Cardiac muscle cell (in vitro differentiated cells and primary cell): ENCODE results near the gene PEPD. TPM values are rescaled to one million over a fixed set of nuclear protein-coding genes. Genes with fewer than 3 reads are reported as not detected.

ENCODE experiments used
- DNase-seq, 2 donors: peaks; one replicate each; pipeline versions ENCODE4 v3.0.0 to v3.0.0-alpha.2; 2010 to 2017; ENCODE audit warnings: low read depth in 1 of 2, low spot score in 1 of 2
- H3K27ac ChIP-seq: fragments of 200-600 bp; sonication (generic); 2 replicates; pipeline ENCODE4 v1.5.1; 2016
- H3K27me3 ChIP-seq: fragments of 200-600 bp; sonication (generic); 2 replicates; pipeline ENCODE4 v1.6.0; 2016; ENCODE audit warnings: control low read depth
- H3K36me3 ChIP-seq: fragments of 200-600 bp; sonication (generic); 2 replicates; pipeline ENCODE4 v1.5.1; 2016; ENCODE audit warnings: control low read depth
- H3K4me1 ChIP-seq: fragments of 200-600 bp; sonication (generic); 2 replicates; pipeline ENCODE4 v1.8.1; 2017; ENCODE audit warnings: low read depth, mild to moderate bottlenecking, mixed run types
- H3K4me3 ChIP-seq: fragments of 200-600 bp; sonication (generic); 2 replicates; pipeline ENCODE4 v1.5.1; 2016; ENCODE audit warnings: mild to moderate bottlenecking
- H3K9me3 ChIP-seq: fragments of 200-600 bp; sonication (generic); 2 replicates; pipeline ENCODE4 v1.5.1; 2017; ENCODE audit warnings: low read depth, mild to moderate bottlenecking, control low read depth
- CTCF ChIP-seq: IDR thresholded peaks from 2 replicates; pipeline ENCODE4 v1.5.1; 2012; ENCODE audit warnings: low read depth, mild to moderate bottlenecking, low read length
- polyA plus RNA-seq: library from polyadenylated mRNA; unstranded; fragments of >200 nt; fragmentation: Nextera tagmentation; extraction: Ambion mirVana; gene quantifications from 2 replicates; pipeline ENCODE4 v1.2.1, GENCODE V29; 2016
- total RNA-seq: library from RNA; depleted of rRNA; stranded (reverse); fragments of >200 nt; gene quantifications from 2 replicates; pipeline ENCODE4 v1.2.3, GENCODE V29; 2016

Gene PEPD
- total and polyA plus RNA-seq, 2 experiments from 2014 or later = 40.3 to 80.6 TPM

GRCh38 chr19:33421368-33421767 lies 100.2 kb downstream of the PEPD start:
- H3K4me3 ChIP-seq = no peak overlapping the region
- H3K9me3 ChIP-seq = no peaks in the 10 kb centered on the region
- no peaks in the 10 kb centered on the region for H3K27me3 ChIP-seq
- no peaks in the 10 kb centered on the region for H3K4me1 ChIP-seq
- H3K36me3 ChIP-seq = no peaks in the 10 kb centered on the region
- H3K27ac ChIP-seq = no peak overlapping the region
- no peak for TF ChIP-seq CTCF
- no peak for DNase-seq

GRCh38 chr19:33420821-33421220 lies 100.8 kb downstream of the PEPD start:
- H3K4me1 ChIP-seq = no peaks in the 10 kb centered on the region
- no peak for DNase-seq
- TF ChIP-seq CTCF = no peak
- H3K27ac ChIP-seq = no peak overlapping the region
- H3K9me3 ChIP-seq = no peaks in the 10 kb centered on the region
- no peaks in the 10 kb centered on the region for H3K27me3 ChIP-seq
- H3K4me3 ChIP-seq = no peak overlapping the region
- no peaks in the 10 kb centered on the region for H3K36me3 ChIP-seq

- H3K27me3 ChIP-seq = no peaks in the 10 kb centered on the region
- no peaks in the 10 kb centered on the region for H3K36me3 ChIP-seq
- no peak overlapping the region for H3K4me3 ChIP-seq
- DNase-seq = peak in 1 of 2 donors; percentile 36
- H3K4me1 ChIP-seq = no peaks in the 10 kb centered on the region
- H3K27ac ChIP-seq = no peak overlapping the region
- TF ChIP-seq CTCF = no peak
- H3K9me3 ChIP-seq = no peaks in the 10 kb centered on the region
Measured at GRCh38 chr19:33419788-33420130, 101.8 kb downstream of the PEPD start.

- Histone ChIP-seq H3K27me3 (no peaks in the 10 kb centered on the region), H3K27ac (no peak overlapping the region), H3K4me3 (no peak overlapping the region), H3K36me3 (no peaks in the 10 kb centered on the region), H3K9me3 (no peaks in the 10 kb centered on the region), H3K4me1 (no peaks in the 10 kb centered on the region)
- DNase-seq = no peak
- no peak for TF ChIP-seq CTCF
Measured at GRCh38 chr19:33418871-33419787, 102.5 kb downstream of the PEPD start.

- no peaks in the 10 kb centered on the region for H3K9me3 ChIP-seq
- DNase-seq = no peak
- H3K27ac ChIP-seq = no peak overlapping the region
- no peaks in the 10 kb centered on the region for H3K4me1 ChIP-seq
- no peaks in the 10 kb centered on the region for H3K36me3 ChIP-seq
- TF ChIP-seq CTCF = no peak
- no peaks in the 10 kb centered on the region for H3K27me3 ChIP-seq
- no peak overlapping the region for H3K4me3 ChIP-seq
Measured at GRCh38 chr19:33418461-33418860, 103.1 kb downstream of the PEPD start.
